HG03460 (cell line): ENCODE measurements around the gene PRRX2.

Source experiments
- ATAC-seq: cut with Tn5 transposase; IDR thresholded peaks from one replicate; pipeline ENCODE4 v1.9.1; 2021; ENCODE audit not compliant: unreplicated experiment

The PRRX2 gene

GRCh38 chr9:129665389-129665775 lies at the start of gene PRRX2:
Gene PRRX2 (plus strand): TSS chr9:129665647. CDS start chr9:129665868, 221 bp downstream.
- ATAC-seq, result no peak

- ATAC-seq, result no peak
These were observed 48.3 kb upstream of the PRRX2 start for GRCh38 chr9:129617167-129617566.

GRCh38 chr9:129619787-129620668 lies 45.4 kb upstream of the PRRX2 start:
- no peak for ATAC-seq

- ATAC-seq, result no peak
These were observed 44.7 kb upstream of the PRRX2 start, which contains the start of gene C9orf50 for GRCh38 chr9:129620669-129621295. Gene C9orf50 (minus strand): TSS chr9:129621101. CDS start chr9:129620574, 527 bp downstream.

GRCh38 chr9:129623331-129623730 lies 42.1 kb upstream of the PRRX2 start:
- ATAC-seq, result no peak

GRCh38 chr9:129624168-129624759 lies 41.2 kb upstream of the PRRX2 start:
- ATAC-seq, result no peak

- ATAC-seq, result no peak
These were observed 40.5 kb upstream of the PRRX2 start for GRCh38 chr9:129624947-129625346.

- peak; percentile 74 for ATAC-seq
These were observed 39.3 kb upstream of the PRRX2 start, which contains the start of gene NTMT1 for GRCh38 chr9:129626079-129626624. Gene NTMT1 (plus strand): TSS chr9:129626163. CDS start chr9:129632704, 6,541 bp downstream.

GRCh38 chr9:129626625-129627284 lies 38.7 kb upstream of the PRRX2 start:
- peak; percentile 20 for ATAC-seq

- no peak for ATAC-seq
These were observed 37.6 kb upstream of the PRRX2 start for GRCh38 chr9:129627556-129628440.

- no peak for ATAC-seq
These were observed 36.7 kb upstream of the PRRX2 start for GRCh38 chr9:129628709-129629108.

- no peak for ATAC-seq
These were observed 36.1 kb upstream of the PRRX2 start for GRCh38 chr9:129629251-129629820.

- ATAC-seq, result no peak
These were observed 34.3 kb upstream of the PRRX2 start for GRCh38 chr9:129630967-129631673.

- ATAC-seq, result no peak
These were observed 33.7 kb upstream of the PRRX2 start for GRCh38 chr9:129631674-129632129.

GRCh38 chr9:129632460-129632859 lies 33.0 kb upstream of the PRRX2 start:
- no peak for ATAC-seq

GRCh38 chr9:129633207-129633606 lies 32.2 kb upstream of the PRRX2 start:
- no peak for ATAC-seq

GRCh38 chr9:129633848-129634247 lies 31.6 kb upstream of the PRRX2 start:
- ATAC-seq, result no peak

GRCh38 chr9:129635099-129636065 lies 30.1 kb upstream of the PRRX2 start:
- no peak for ATAC-seq
